HG02852 (cell line): ENCODE results near the gene PRR15L.
"Not testable (repeated sequence)": the region's sequence is repeated elsewhere in the genome, so short reads cannot be mapped to it uniquely, and the experiment has no call there.

ENCODE experiments used
- ATAC-seq: cut with Tn5 transposase; IDR thresholded peaks from one replicate; pipeline ENCODE4 v1.9.1; 2021; ENCODE audit warnings: mild to moderate bottlenecking, moderate library complexity; ENCODE audit not compliant: unreplicated experiment

PRR15L gene

GRCh38 chr17:47941246-47942095 is 16.2 kb downstream of the PRR15L start, which contains the start of gene PNPO:
TSS of gene PNPO (plus strand) at chr17:47941571. CDS start at chr17:47941676, 105 bp downstream.
- peak; percentile 90 for ATAC-seq

- no peak for ATAC-seq
These were observed 19.7 kb downstream of the PRR15L start for GRCh38 chr17:47937941-47938340.

- ATAC-seq: no peak
These were observed 21.7 kb downstream of the PRR15L start for GRCh38 chr17:47935961-47936360.

- ATAC-seq: not testable (repeated sequence)
These were observed 22.2 kb downstream of the PRR15L start for GRCh38 chr17:47935468-47935867.

GRCh38 chr17:47934856-47935255 is 22.8 kb downstream of the PRR15L start:
- ATAC-seq: no peak

GRCh38 chr17:47931848-47932247 is 25.8 kb downstream of the PRR15L start:
- ATAC-seq: no peak

GRCh38 chr17:47929218-47930000 is 28.3 kb downstream of the PRR15L start:
- no peak for ATAC-seq

GRCh38 chr17:47928415-47928814 is 29.3 kb downstream of the PRR15L start:
- ATAC-seq: no peak

- ATAC-seq: no peak
These were observed 29.8 kb downstream of the PRR15L start for GRCh38 chr17:47927821-47928400.

GRCh38 chr17:47925678-47925988 is 32.0 kb downstream of the PRR15L start:
- no peak for ATAC-seq

GRCh38 chr17:47924785-47925677 is 32.7 kb downstream of the PRR15L start:
- ATAC-seq: no peak

GRCh38 chr17:47919889-47920288 is 37.8 kb downstream of the PRR15L start:
- not testable (repeated sequence) for ATAC-seq

GRCh38 chr17:47918991-47919390 is 38.7 kb downstream of the PRR15L start:
- ATAC-seq: no peak

- ATAC-seq: no peak
These were observed 39.7 kb downstream of the PRR15L start for GRCh38 chr17:47918006-47918405.

GRCh38 chr17:47917581-47917980 is 40.1 kb downstream of the PRR15L start:
- ATAC-seq: no peak

GRCh38 chr17:47916489-47917208 is 41.0 kb downstream of the PRR15L start:
- no peak for ATAC-seq

GRCh38 chr17:47915776-47916398 is 41.8 kb downstream of the PRR15L start:
- no peak for ATAC-seq

- ATAC-seq: no peak
These were observed 43.3 kb downstream of the PRR15L start for GRCh38 chr17:47914306-47914948.

- no peak for ATAC-seq
These were observed 44.6 kb downstream of the PRR15L start for GRCh38 chr17:47913050-47913449.
